ENCODE results near the gene HOXA3.

DNA sequence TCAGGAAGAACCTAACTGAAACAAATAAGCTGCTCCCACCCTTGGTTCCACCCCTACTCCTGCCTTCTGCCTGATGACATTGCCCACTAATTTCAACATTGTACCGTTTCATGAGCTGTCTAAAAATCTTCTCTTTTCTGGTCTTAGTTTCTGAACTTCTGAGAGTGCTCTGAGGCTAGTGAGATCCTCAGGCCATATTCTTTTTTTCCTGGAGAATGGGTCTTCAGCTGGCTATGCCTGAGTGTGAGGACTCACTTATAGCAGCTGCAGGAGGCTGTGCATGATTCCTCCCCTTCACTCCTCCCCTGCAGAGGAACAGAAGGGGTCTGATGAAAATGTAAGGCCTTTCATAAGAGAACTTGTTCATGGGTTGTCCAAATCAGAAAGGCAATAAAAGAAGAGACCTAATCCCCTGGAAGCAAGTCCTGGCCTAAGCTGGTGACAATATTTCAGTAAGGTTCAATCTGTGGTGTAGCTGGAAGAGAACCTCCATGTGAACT is 32.9 kb downstream of the HOXA3 start:
- no peak for TF ChIP-seq CTCF (IDR thresholded peaks at IDR 0.05)
- TF ChIP-seq SIN3A (IDR thresholded peaks at IDR 0.05; ENCODE audit: borderline replicate concordance, insufficient read depth, low read depth, low read length): no peak
- no peak for TF ChIP-seq TCF7L2 (IDR thresholded peaks at IDR 0.05; ENCODE audit: low read depth, low read length)
